Endothelial cell of umbilical vein (primary cell): ENCODE data around the gene TBX19. TPM values are rescaled to one million over a fixed set of nuclear protein-coding genes. Genes with fewer than 3 reads are reported as not detected.

Experiments
- BruUV-seq: library from RNA; stranded (reverse); fragments of 400-500 nt; replicated peaks from 2 replicates; lab custom pipeline; 2021; lab: Mats Ljungman, UMichigan
- CTCF ChIA-PET: fragments of 300-600, 350-600 bp; sonication (Branson Sonifier 250); formaldehyde crosslinking; loops from one replicate; lab custom pipeline; 2021; ENCODE audit warnings: antibody characterized with exemption, inconsistent platforms; lab: Charles Lee
- POLR2A ChIA-PET: fragments of 300-600, 350-600 bp; sonication (Branson Sonifier 250); formaldehyde crosslinking; loops from one replicate; lab custom pipeline; 2021; ENCODE audit warnings: antibody characterized with exemption, inconsistent platforms; lab: Charles Lee
- DNase-seq: peaks from one replicate; pipeline ENCODE4 v3.0.0-alpha.2; 2011; ENCODE audit warnings: low read depth, low spot score
- FAIRE-seq: peaks from 2 replicates; lab custom pipeline; 2011; peaks lifted over from hg19 to GRCh38; lab: Jason Lieb, UNC
- H2AFZ ChIP-seq: 2 replicates; pipeline ENCODE4 v1.6.0; 2012; ENCODE audit warnings: low read depth, low read length, control low read depth, inconsistent platforms
- H3K27ac ChIP-seq: 2 replicates; pipeline ENCODE4 v1.5.1; 2011; ENCODE audit warnings: low read depth, mild to moderate bottlenecking, control low read depth, low read length, moderate library complexity; ENCODE audit not compliant: insufficient read depth
- H3K27me3 ChIP-seq, 2 experiments: 2 replicates each; pipeline versions ENCODE4 v1.6.0 to v1.6.1; 2011; ENCODE audit warnings: low read length in 2 of 2, mixed read lengths in 1 of 2; ENCODE audit not compliant: control insufficient read depth in 2 of 2, insufficient read depth in 2 of 2
- H3K36me3 ChIP-seq, 2 experiments: 2 replicates in 1 of 2; 3 replicates in 1 of 2; pipeline ENCODE4 v1.5.1; 2011; ENCODE audit warnings: low read length in 2 of 2, mild to moderate bottlenecking in 1 of 2, moderate library complexity in 1 of 2; ENCODE audit not compliant: control insufficient read depth in 2 of 2, insufficient read depth in 2 of 2; ENCODE audit errors: extremely low read depth in 1 of 2
- H3K4me1 ChIP-seq: 3 replicates; pipeline ENCODE4 v1.5.1; 2011; ENCODE audit warnings: mild to moderate bottlenecking, low read length; ENCODE audit not compliant: control insufficient read depth, insufficient read depth; ENCODE audit errors: extremely low read depth
- H3K4me2 ChIP-seq: 2 replicates; pipeline ENCODE4 v1.6.1; 2011; ENCODE audit warnings: low read length, control low read depth, mixed read lengths; ENCODE audit not compliant: insufficient read depth
- H3K4me3 ChIP-seq, 3 experiments: fragments of 200-600 bp in 1 of 3; sonication (generic), shearing (Covaris generic) in 1 of 3; replicated peaks in 1 of 3; 2 replicates each; pipeline ENCODE4 v1.5.1; 2011 to 2016; ENCODE audit warnings: control low read depth in 3 of 3, low read length in 3 of 3, mild to moderate bottlenecking in 2 of 3, inconsistent platforms in 1 of 3, low read depth in 1 of 3, moderate library complexity in 1 of 3; ENCODE audit not compliant: insufficient read depth in 1 of 3
- H3K79me2 ChIP-seq: 2 replicates; pipeline ENCODE4 v1.6.0; 2012; ENCODE audit warnings: low read length, inconsistent platforms; ENCODE audit not compliant: control insufficient read depth, insufficient read depth
- H3K9ac ChIP-seq: replicated peaks from 2 replicates; pipeline ENCODE3; 2011; ENCODE audit warnings: low read length, control low read depth; ENCODE audit not compliant: insufficient read depth; ENCODE audit errors: extremely low read depth
- H3K9me1 ChIP-seq: replicated peaks from 3 replicates; pipeline ENCODE4 v1.6.0; 2011; ENCODE audit warnings: mild to moderate bottlenecking, low read length; ENCODE audit not compliant: control insufficient read depth, insufficient read depth; ENCODE audit errors: extremely low read depth
- H3K9me3 ChIP-seq: replicated peaks from 2 replicates; pipeline ENCODE4 v1.5.1; 2012; ENCODE audit warnings: low read length, inconsistent platforms; ENCODE audit not compliant: control insufficient read depth, insufficient read depth
- H4K20me1 ChIP-seq: replicated peaks from 2 replicates; pipeline ENCODE3; 2011; ENCODE audit warnings: mild to moderate bottlenecking, low read length; ENCODE audit not compliant: control insufficient read depth, insufficient read depth; ENCODE audit errors: extremely low read depth
- EZH2 ChIP-seq: IDR thresholded peaks from 2 replicates; pipeline ENCODE4 v1.6.1; 2012; ENCODE audit warnings: borderline replicate concordance, low read depth, mild to moderate bottlenecking, moderate library complexity, low read length, inconsistent platforms; ENCODE audit not compliant: severe bottlenecking
- JUN ChIP-seq: IDR thresholded peaks from 2 replicates; pipeline ENCODE4 v1.6.1; 2011; ENCODE audit warnings: borderline replicate concordance, low read depth; ENCODE audit not compliant: insufficient read length, insufficient read depth
- MYC ChIP-seq: IDR thresholded peaks from one replicate; pipeline ENCODE4 v1.6.1; 2011; ENCODE audit warnings: mild to moderate bottlenecking, low read depth, low read length
- POLR2A ChIP-seq: IDR thresholded peaks from 2 replicates; pipeline ENCODE4 v1.6.1; 2012; ENCODE audit warnings: low read depth, mild to moderate bottlenecking, control low read depth, low read length
- POLR2AphosphoS5 ChIP-seq: IDR thresholded peaks from 2 replicates; pipeline ENCODE4 v1.6.1; 2012; ENCODE audit warnings: low read depth, mild to moderate bottlenecking, control low read depth, low read length, moderate library complexity; ENCODE audit not compliant: insufficient read depth
- dilution Hi-C: fragments of 300-500 bp; cut with MboI; formaldehyde crosslinking; loops from one replicate; pipeline ENCODE4 v1.15.0; 2019; ENCODE audit warnings: low sequenced_read_pairs; ENCODE audit not compliant: extremely low pct_ligation_motif_present
- intact Hi-C: fragments of 100-400 bp; cut with micrococcal nuclease; formaldehyde crosslinking; loops from one replicate; pipeline ENCODE4 v1.10.0; 2022
- polyA plus RNA-seq, 4 experiments: library from polyadenylated mRNA; depleted of rRNA in 3 of 4; stranded (reverse) in 3 of 4; unstranded in 1 of 4; fragments of >200 nt; gene quantifications; 2 replicates each; pipeline versions ENCODE4 v1.2.1 to v1.2.3, GENCODE V29; 2011 to 2012; ENCODE audit warnings: missing spikeins in 1 of 4
- total RNA-seq: library from RNA; stranded (reverse); gene quantifications from 2 replicates; pipeline ENCODE4 v1.2.3, GENCODE V29; 2021
- TF ChIP-seq, protein P1 (sequence below): IDR thresholded peaks from 2 replicates; pipeline ENCODE4 v1.6.1; 2011; ENCODE audit not compliant: insufficient read depth, insufficient read length
- TF ChIP-seq, protein P2 (sequence below), 2 donors: IDR thresholded peaks; 1 replicate in 1 of 2; 2 replicates in 1 of 2; pipeline ENCODE4 v1.5.1; 2011; ENCODE audit warnings: low read length in 2 of 2, mild to moderate bottlenecking in 2 of 2, moderate library complexity in 2 of 2, control low read depth in 1 of 2, inconsistent platforms in 1 of 2, low read depth in 1 of 2; ENCODE audit not compliant: insufficient read depth in 1 of 2; ENCODE audit errors: extremely low read depth in 1 of 2

TBX19 gene
- total and polyA plus RNA-seq, 2 donors (not counting 3 experiments of a cell fraction or from before 2014, with no cell fraction given), result 2.3 to 2.8 TPM

DNA sequence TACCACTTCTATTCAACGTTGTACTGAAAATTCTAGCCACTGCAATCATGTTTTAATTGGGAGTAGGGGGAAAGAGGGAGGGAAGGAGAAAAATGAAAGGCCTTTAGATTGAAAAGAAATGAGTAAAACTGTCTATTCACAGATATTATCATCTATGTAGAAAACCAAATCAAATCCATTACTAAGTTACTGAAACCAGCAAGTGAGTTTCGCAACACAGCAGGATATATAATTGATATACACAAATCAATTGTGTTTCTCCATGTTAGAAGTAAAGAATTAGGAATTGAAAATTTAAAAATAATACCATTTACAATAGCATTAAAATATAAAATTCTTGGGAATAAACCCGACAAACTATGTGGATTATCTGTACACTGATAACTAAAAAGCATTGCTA lies 35.6 kb upstream of the TBX19 start:
- Histone ChIP-seq H2AFZ (no peak overlapping the region), H3K4me2 (no peak overlapping the region), H3K9ac (no peak overlapping the region), H3K9me1 (no peaks in the 10 kb centered on the region), H3K36me3 (peaks cover 12 to 17% of the 10 kb centered on the region in 2 experiments), H3K4me1 (no peaks in the 10 kb centered on the region), H4K20me1 (no peaks in the 10 kb centered on the region), H3K4me3 (no peak overlapping the region), H3K9me3 (no peaks in the 10 kb centered on the region), H3K27me3 (no peaks in the 10 kb centered on the region), H3K79me2 (peaks cover 7% of the 10 kb centered on the region), H3K27ac (no peak overlapping the region)
- no TSS peak for BruUV-seq
- DNase-seq (no peak), FAIRE-seq (no peak)
- POLR2A ChIA-PET, result no interaction called here
- intact Hi-C loops (no loop called here), dilution Hi-C loops (no loop called here)
- CTCF ChIA-PET, result interaction anchor here (1.9 to 4.0 kb wide), 2 partner anchors 10 to 16 kb away, joined by 5 to 31 read pairs; no protein-coding TSS in a partner anchor
- no peak for TF ChIP-seq POLR2A
- no peak for TF ChIP-seq MYC
- no peak for TF ChIP-seq EZH2
- TF ChIP-seq, protein P1, sequence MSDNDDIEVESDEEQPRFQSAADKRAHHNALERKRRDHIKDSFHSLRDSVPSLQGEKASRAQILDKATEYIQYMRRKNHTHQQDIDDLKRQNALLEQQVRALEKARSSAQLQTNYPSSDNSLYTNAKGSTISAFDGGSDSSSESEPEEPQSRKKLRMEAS, result no peak
- no peak for TF ChIP-seq JUN

DNA sequence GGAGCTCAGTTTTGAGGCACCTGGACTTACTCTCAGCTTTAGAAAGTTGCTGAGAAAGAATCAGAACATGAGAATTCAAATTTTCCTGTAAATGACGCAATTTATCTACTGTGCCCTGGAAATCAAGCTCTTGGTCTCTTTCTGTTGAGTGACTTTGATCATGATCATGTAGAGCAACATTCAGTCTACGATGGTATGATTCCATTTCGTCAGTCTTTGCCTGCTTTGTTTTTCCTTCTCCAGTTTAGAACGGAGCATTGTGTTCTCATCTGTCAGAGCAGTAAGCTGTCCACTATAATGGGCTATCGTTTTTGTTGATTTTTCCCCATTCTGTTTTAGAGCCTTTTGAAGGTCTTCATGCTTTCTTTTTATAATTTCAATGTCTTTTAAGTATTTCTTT lies 34.2 kb upstream of the TBX19 start:
- no peaks in the 10 kb centered on the region for H3K9me1 ChIP-seq
- H3K36me3 ChIP-seq, result peaks cover 15% of the 10 kb centered on the region in 2 experiments
- H3K79me2 ChIP-seq, result peaks cover 13% of the 10 kb centered on the region
- H2AFZ ChIP-seq, result no peak overlapping the region
- TF ChIP-seq POLR2AphosphoS5, result no peak
- TF ChIP-seq, protein P2, sequence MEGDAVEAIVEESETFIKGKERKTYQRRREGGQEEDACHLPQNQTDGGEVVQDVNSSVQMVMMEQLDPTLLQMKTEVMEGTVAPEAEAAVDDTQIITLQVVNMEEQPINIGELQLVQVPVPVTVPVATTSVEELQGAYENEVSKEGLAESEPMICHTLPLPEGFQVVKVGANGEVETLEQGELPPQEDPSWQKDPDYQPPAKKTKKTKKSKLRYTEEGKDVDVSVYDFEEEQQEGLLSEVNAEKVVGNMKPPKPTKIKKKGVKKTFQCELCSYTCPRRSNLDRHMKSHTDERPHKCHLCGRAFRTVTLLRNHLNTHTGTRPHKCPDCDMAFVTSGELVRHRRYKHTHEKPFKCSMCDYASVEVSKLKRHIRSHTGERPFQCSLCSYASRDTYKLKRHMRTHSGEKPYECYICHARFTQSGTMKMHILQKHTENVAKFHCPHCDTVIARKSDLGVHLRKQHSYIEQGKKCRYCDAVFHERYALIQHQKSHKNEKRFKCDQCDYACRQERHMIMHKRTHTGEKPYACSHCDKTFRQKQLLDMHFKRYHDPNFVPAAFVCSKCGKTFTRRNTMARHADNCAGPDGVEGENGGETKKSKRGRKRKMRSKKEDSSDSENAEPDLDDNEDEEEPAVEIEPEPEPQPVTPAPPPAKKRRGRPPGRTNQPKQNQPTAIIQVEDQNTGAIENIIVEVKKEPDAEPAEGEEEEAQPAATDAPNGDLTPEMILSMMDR (IDR thresholded peaks at IDR 0.05; ENCODE audit: extremely low read depth in 1 of 2, insufficient read depth in 1 of 2, low read depth in 1 of 2, low read length in 2 of 2), result no peak
- TF ChIP-seq EZH2, result no peak
- ChIA-PET CTCF (interaction anchor here (0.9 to 4.0 kb wide), 5 partner anchors 9 to 96 kb away, joined by 3 to 31 read pairs (median 5); no protein-coding TSS in a partner anchor), POLR2A (no interaction called here)
- H3K9ac ChIP-seq, result no peak overlapping the region
- H3K4me1 ChIP-seq, result no peaks in the 10 kb centered on the region
- intact Hi-C loops, result no loop called here
- H4K20me1 ChIP-seq, result no peaks in the 10 kb centered on the region
- no peaks in the 10 kb centered on the region for H3K27me3 ChIP-seq
- H3K9me3 ChIP-seq, result no peaks in the 10 kb centered on the region
- H3K4me3 ChIP-seq, result no peak overlapping the region
- dilution Hi-C loops, result no loop called here
- BruUV-seq, result no TSS peak
- no peak overlapping the region for H3K4me2 ChIP-seq
- H3K27ac ChIP-seq, result no peak overlapping the region
- DNase-seq (no peak), FAIRE-seq (no peak)
